H9 (cell line): Measurements from ENCODE around the gene MCAM. TPM values are rescaled to one million over a fixed set of nuclear protein-coding genes. Genes with fewer than 3 reads are reported as not detected.

ENCODE experiments used
- DNase-seq: peaks from one replicate; pipeline ENCODE4 v3.0.0-alpha.2; 2017
- H2AFZ ChIP-seq: one replicate; pipeline ENCODE4 v1.6.1; 2013; ENCODE audit warnings: mild to moderate bottlenecking, low read length, control low read depth, moderate library complexity
- H2AK5ac ChIP-seq: 2 replicates; pipeline ENCODE4 v1.6.1; 2013; ENCODE audit warnings: low read length, control low read depth, mixed read lengths; ENCODE audit not compliant: insufficient read length
- H2BK120ac ChIP-seq: one replicate; pipeline ENCODE4 v1.6.1; 2013; ENCODE audit warnings: low read depth, mild to moderate bottlenecking, low read length, control low read depth, inconsistent platforms; ENCODE audit not compliant: poor library complexity, severe bottlenecking
- H2BK12ac ChIP-seq: 2 replicates; pipeline ENCODE4 v1.6.1; 2013; ENCODE audit warnings: low read length, control low read depth, mixed read lengths, low read depth; ENCODE audit not compliant: insufficient read length
- H2BK15ac ChIP-seq: 2 replicates; pipeline ENCODE4 v1.6.1; 2013; ENCODE audit warnings: low read depth, low read length, control low read depth
- H2BK20ac ChIP-seq: one replicate; pipeline ENCODE4 v1.6.1; 2013; ENCODE audit warnings: low read depth, mild to moderate bottlenecking, low read length, control low read depth, inconsistent platforms; ENCODE audit not compliant: poor library complexity, severe bottlenecking
- H2BK5ac ChIP-seq: 2 replicates; pipeline ENCODE4 v1.6.1; 2013; ENCODE audit warnings: low read length, control low read depth, mixed read lengths; ENCODE audit not compliant: insufficient read length
- H3K14ac ChIP-seq: 2 replicates; pipeline ENCODE4 v1.6.1; 2013; ENCODE audit warnings: low read length, control low read depth; ENCODE audit not compliant: insufficient read depth
- H3K18ac ChIP-seq: 2 replicates; pipeline ENCODE4 v1.6.1; 2013; ENCODE audit warnings: low read depth, mild to moderate bottlenecking, mixed read lengths, low read length, control low read depth; ENCODE audit not compliant: insufficient read length
- H3K23ac ChIP-seq: 2 replicates; pipeline ENCODE4 v1.6.1; 2013; ENCODE audit warnings: low read length, control low read depth, mixed read lengths, low read depth; ENCODE audit not compliant: insufficient read length
- H3K23me2 ChIP-seq: 2 replicates; pipeline ENCODE4 v1.6.1; 2013; ENCODE audit warnings: low read depth, mild to moderate bottlenecking, mixed read lengths, low read length, control low read depth; ENCODE audit not compliant: insufficient read length, poor library complexity, severe bottlenecking
- H3K27ac ChIP-seq: 2 replicates; pipeline ENCODE4 v1.5.1; 2013; ENCODE audit warnings: low read length, control low read depth, mixed read lengths, low read depth; ENCODE audit not compliant: insufficient read length
- H3K27me3 ChIP-seq: 2 replicates; pipeline ENCODE4 v1.6.1; 2013; ENCODE audit warnings: low read length, control low read depth, inconsistent platforms; ENCODE audit not compliant: insufficient read depth
- H3K4ac ChIP-seq: 2 replicates; pipeline ENCODE4 v1.6.1; 2013; ENCODE audit warnings: low read depth, mild to moderate bottlenecking, control low read depth, inconsistent platforms, low read length, moderate library complexity
- H3K4me1 ChIP-seq: 2 replicates; pipeline ENCODE4 v1.6.1; 2013; ENCODE audit warnings: low read length, control low read depth, inconsistent platforms; ENCODE audit not compliant: insufficient read depth
- H3K4me2 ChIP-seq: 2 replicates; pipeline ENCODE4 v1.6.1; 2013; ENCODE audit warnings: low read length, control low read depth, mixed read lengths; ENCODE audit not compliant: insufficient read length, insufficient read depth
- H3K56ac ChIP-seq: 2 replicates; pipeline ENCODE4 v1.6.1; 2013; ENCODE audit warnings: low read depth, mild to moderate bottlenecking, mixed read lengths, low read length, control low read depth; ENCODE audit not compliant: insufficient read length
- H3K79me1 ChIP-seq: 2 replicates; pipeline ENCODE4 v1.6.1; 2013; ENCODE audit warnings: low read depth, mild to moderate bottlenecking, moderate library complexity, low read length, control low read depth, inconsistent platforms; ENCODE audit not compliant: insufficient read depth, poor library complexity, severe bottlenecking
- H3K79me2 ChIP-seq: 2 replicates; pipeline ENCODE4 v1.6.1; 2013; ENCODE audit warnings: low read length, control low read depth, inconsistent platforms; ENCODE audit not compliant: insufficient read depth
- H3K9ac ChIP-seq: 2 replicates; pipeline ENCODE4 v1.6.1; 2013; ENCODE audit warnings: low read length, control low read depth, mixed read lengths; ENCODE audit not compliant: insufficient read length; ENCODE audit errors: extremely low read depth
- H3K9me3 ChIP-seq: one replicate; pipeline ENCODE4 v1.6.1; 2013; ENCODE audit warnings: low read depth, low read length, inconsistent platforms; ENCODE audit not compliant: control insufficient read depth
- H3T11ph ChIP-seq: one replicate; pipeline ENCODE4 v1.6.1; 2013; ENCODE audit warnings: mild to moderate bottlenecking, low read length, control low read depth, inconsistent platforms
- H4K20me1 ChIP-seq: one replicate; pipeline ENCODE4 v1.6.1; 2013; ENCODE audit not compliant: control insufficient read depth, insufficient read length, insufficient read depth
- H4K5ac ChIP-seq: 2 replicates; pipeline ENCODE4 v1.6.1; 2013; ENCODE audit warnings: low read depth, mild to moderate bottlenecking, mixed read lengths, low read length, control low read depth; ENCODE audit not compliant: insufficient read length
- H4K8ac ChIP-seq: replicated peaks from 2 replicates; pipeline ENCODE4 v1.6.1; 2013; ENCODE audit warnings: low read length, control low read depth, mixed read lengths, low read depth; ENCODE audit not compliant: insufficient read length
- H4K91ac ChIP-seq: 2 replicates; pipeline ENCODE4 v1.6.1; 2013; ENCODE audit warnings: low read depth, mild to moderate bottlenecking, moderate library complexity, mixed read lengths, low read length, control low read depth; ENCODE audit not compliant: insufficient read length
- H3K27ac Mint-ChIP-seq, 3 experiments: 2 replicates in 2 of 3; 3 replicates in 1 of 3; pipeline ENCODE4 v1.8.0; 2020 to 2021; ENCODE audit warnings: mixed read lengths in 3 of 3, mild to moderate bottlenecking in 1 of 3, moderate library complexity in 1 of 3
- H3K27me3 Mint-ChIP-seq: 2 replicates; pipeline ENCODE4 v1.8.0; 2021; ENCODE audit warnings: low read depth, mild to moderate bottlenecking, moderate library complexity, mixed read lengths
- H3K36me3 Mint-ChIP-seq, 3 experiments: 2 replicates in 2 of 3; 3 replicates in 1 of 3; pipeline ENCODE4 v1.8.0; 2020 to 2021; ENCODE audit warnings: low read depth in 3 of 3, mixed read lengths in 3 of 3; ENCODE audit not compliant: insufficient read depth in 1 of 3
- H3K4me1 Mint-ChIP-seq, 2 experiments: 2 replicates each; pipeline ENCODE4 v1.8.0; 2020; ENCODE audit warnings: mixed read lengths in 2 of 2
- H3K4me3 Mint-ChIP-seq, 2 experiments: 2 replicates in 1 of 2; 3 replicates in 1 of 2; pipeline ENCODE4 v1.8.0; 2020 to 2021; ENCODE audit warnings: mild to moderate bottlenecking in 2 of 2, mixed read lengths in 2 of 2, moderate library complexity in 1 of 2
- H3K9me3 Mint-ChIP-seq, 2 experiments: 2 replicates in 1 of 2; 3 replicates in 1 of 2; pipeline ENCODE4 v1.8.0; 2020; ENCODE audit warnings: mild to moderate bottlenecking in 2 of 2, mixed read lengths in 2 of 2, moderate library complexity in 1 of 2
- WGBS: extraction: QIAGEN DNeasy Blood & Tissue Kit; methylation state at CpG from one replicate; pipeline ENCODE4 v1.1.7; 2013; ENCODE audit warnings: missing lambda C conversion rate, low lambda C conversion rate, mixed read lengths; ENCODE audit not compliant: insufficient read length; ENCODE audit errors: extremely low coverage; 5-methylcytosine and 5-hydroxymethylcytosine counted together
- total RNA-seq: library from RNA; stranded (reverse); gene quantifications from 2 replicates; pipeline ENCODE4 v1.2.1, GENCODE V29; 2021
- TF ChIP-seq, protein P1 (sequence below): fragments of 200-600 bp; sonication (generic); conservative IDR thresholded peaks from 3 replicates; pipeline ENCODE4 v1.8.0; 2021; ENCODE audit warnings: antibody characterized with exemption, mild to moderate bottlenecking

Gene MCAM
- total RNA-seq, 1 experiment from 2014 or later = 21.5 TPM

DNA sequence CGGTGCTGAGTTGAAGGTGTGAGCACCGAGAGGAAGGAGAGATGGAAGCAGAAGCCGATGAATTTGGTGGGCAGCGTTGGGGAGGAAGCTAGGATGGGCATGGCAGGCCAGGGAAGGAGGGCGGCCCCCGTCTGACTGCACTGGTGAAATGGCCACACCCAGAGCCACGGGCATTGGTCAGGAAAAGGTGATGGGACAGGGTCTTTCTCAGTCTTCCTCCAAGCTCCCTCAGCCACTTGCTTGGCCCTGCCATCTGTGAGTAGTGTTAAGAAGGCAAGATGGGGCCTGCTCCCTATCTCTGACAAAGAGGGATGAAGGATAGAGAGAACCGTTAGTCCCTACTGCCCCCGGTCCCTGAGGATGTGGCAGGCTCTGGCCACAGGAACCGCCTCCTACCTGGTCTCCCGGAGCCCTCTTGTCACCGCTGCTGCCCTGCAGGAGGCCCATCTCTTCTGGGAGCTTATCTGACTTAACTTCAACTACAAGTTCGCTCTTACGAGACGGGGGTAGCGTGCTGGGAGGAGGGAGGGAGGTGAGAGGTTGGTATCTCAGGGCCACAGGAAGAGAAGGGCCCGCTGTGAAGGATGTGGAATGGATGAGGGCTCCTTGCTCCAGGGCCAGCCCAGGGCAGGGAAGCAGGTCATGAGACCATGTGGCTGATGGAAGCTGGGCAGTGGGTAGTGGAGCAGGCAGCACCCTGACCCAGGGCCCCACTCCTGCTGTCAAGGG lies 6.8 kb downstream of the MCAM start:
- no peaks in the 10 kb centered on the region for H3K79me1 ChIP-seq
- no peak overlapping the region for H2BK12ac ChIP-seq
- no peak overlapping the region for H3K9ac ChIP-seq
- no peak overlapping the region for H3K18ac ChIP-seq
- TF ChIP-seq, protein P1, sequence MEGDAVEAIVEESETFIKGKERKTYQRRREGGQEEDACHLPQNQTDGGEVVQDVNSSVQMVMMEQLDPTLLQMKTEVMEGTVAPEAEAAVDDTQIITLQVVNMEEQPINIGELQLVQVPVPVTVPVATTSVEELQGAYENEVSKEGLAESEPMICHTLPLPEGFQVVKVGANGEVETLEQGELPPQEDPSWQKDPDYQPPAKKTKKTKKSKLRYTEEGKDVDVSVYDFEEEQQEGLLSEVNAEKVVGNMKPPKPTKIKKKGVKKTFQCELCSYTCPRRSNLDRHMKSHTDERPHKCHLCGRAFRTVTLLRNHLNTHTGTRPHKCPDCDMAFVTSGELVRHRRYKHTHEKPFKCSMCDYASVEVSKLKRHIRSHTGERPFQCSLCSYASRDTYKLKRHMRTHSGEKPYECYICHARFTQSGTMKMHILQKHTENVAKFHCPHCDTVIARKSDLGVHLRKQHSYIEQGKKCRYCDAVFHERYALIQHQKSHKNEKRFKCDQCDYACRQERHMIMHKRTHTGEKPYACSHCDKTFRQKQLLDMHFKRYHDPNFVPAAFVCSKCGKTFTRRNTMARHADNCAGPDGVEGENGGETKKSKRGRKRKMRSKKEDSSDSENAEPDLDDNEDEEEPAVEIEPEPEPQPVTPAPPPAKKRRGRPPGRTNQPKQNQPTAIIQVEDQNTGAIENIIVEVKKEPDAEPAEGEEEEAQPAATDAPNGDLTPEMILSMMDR = no peak
- no peak overlapping the region for H4K91ac ChIP-seq
- H2BK15ac ChIP-seq = no peak overlapping the region
- H2BK20ac ChIP-seq = no peak overlapping the region
- H3K27ac ChIP-seq = no peak overlapping the region
- no peak overlapping the region for H3K56ac ChIP-seq
- H3K23me2 ChIP-seq = no peaks in the 10 kb centered on the region
- H3K9me3 ChIP-seq = no peaks in the 10 kb centered on the region
- H3K14ac ChIP-seq = no peak overlapping the region
- H3K27me3 Mint-ChIP-seq = peaks cover 11% of the 10 kb centered on the region
- no peak overlapping the region for H3T11ph ChIP-seq
- H2BK120ac ChIP-seq = no peak overlapping the region
- H3K4me1 Mint-ChIP-seq = peaks cover 13 to 24% of the 10 kb centered on the region in 2 experiments
- H2AFZ ChIP-seq = no peak overlapping the region
- H3K4me2 ChIP-seq = no peak overlapping the region
- no peaks in the 10 kb centered on the region for H3K4me1 ChIP-seq
- no peak overlapping the region for H2AK5ac ChIP-seq
- no peaks in the 10 kb centered on the region for H3K79me2 ChIP-seq
- no peak overlapping the region for H3K4ac ChIP-seq
- no CpG with 5 or more reads among the region's 17 CpGs for WGBS
- H3K27ac Mint-ChIP-seq = peak overlapping the region in 2 of 3 experiments; percentile 73 to 81; a peak in 3 of 7 replicates
- peaks cover 3 to 51% (median 28%) of the 10 kb centered on the region in 3 experiments; a peak in 5 of 7 replicates for H3K36me3 Mint-ChIP-seq
- H3K27me3 ChIP-seq = no peaks in the 10 kb centered on the region
- no peak overlapping the region for H4K8ac ChIP-seq
- no peak overlapping the region for H4K5ac ChIP-seq
- H4K20me1 ChIP-seq = no peaks in the 10 kb centered on the region
- H3K9me3 Mint-ChIP-seq = no peaks in the 10 kb centered on the region
- DNase-seq = no peak
- no peak overlapping the region for H2BK5ac ChIP-seq
- H3K4me3 Mint-ChIP-seq = no peak overlapping the region
- no peak overlapping the region for H3K23ac ChIP-seq
